ENCODE data around the gene AHCYL1. TPM values are rescaled to one million over a fixed set of nuclear protein-coding genes. Genes with fewer than 3 reads are reported as not detected.

The AHCYL1 gene
- total and polyA plus RNA-seq, 8 donors = 29.8 to 85.5 (median 50.1) TPM

DNA sequence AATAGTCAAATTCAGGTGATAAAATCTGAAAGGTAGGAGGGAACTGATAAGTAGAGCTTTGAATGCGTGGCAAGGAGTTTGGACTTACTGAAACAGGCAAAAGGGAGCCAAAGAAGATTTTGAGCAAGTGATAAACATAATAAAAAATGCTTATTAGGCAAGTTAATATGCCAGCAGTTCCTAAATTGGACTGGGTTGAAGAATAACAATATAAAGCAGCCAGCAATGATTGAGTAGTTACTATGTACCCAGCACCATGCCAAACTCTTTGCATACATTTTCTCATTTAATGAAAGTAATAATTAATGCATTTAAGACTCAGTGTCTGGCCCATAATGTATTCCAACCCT lies 23.8 kb upstream of the AHCYL1 start:
- Histone ChIP-seq H3K4me1 (peaks cover 0 to 24% (median 0%) of the 10 kb centered on the region in 3 donors), H3K4me3 (no peak overlapping the region), H3K36me3 (no peaks in the 10 kb centered on the region), H3K27ac (no peak overlapping the region), H3K9me3 (no peaks in the 10 kb centered on the region), H3K27me3 (no peaks in the 10 kb centered on the region)
- intact Hi-C loops (cut with DNase I) = no loop called here
- DNase-seq = no peak
- TF ChIP-seq, protein P1, sequence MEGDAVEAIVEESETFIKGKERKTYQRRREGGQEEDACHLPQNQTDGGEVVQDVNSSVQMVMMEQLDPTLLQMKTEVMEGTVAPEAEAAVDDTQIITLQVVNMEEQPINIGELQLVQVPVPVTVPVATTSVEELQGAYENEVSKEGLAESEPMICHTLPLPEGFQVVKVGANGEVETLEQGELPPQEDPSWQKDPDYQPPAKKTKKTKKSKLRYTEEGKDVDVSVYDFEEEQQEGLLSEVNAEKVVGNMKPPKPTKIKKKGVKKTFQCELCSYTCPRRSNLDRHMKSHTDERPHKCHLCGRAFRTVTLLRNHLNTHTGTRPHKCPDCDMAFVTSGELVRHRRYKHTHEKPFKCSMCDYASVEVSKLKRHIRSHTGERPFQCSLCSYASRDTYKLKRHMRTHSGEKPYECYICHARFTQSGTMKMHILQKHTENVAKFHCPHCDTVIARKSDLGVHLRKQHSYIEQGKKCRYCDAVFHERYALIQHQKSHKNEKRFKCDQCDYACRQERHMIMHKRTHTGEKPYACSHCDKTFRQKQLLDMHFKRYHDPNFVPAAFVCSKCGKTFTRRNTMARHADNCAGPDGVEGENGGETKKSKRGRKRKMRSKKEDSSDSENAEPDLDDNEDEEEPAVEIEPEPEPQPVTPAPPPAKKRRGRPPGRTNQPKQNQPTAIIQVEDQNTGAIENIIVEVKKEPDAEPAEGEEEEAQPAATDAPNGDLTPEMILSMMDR (IDR thresholded peaks at IDR 0.05) = no peak
- 56 to 60% methylated on average over 1 of the region's 1 CpG for WGBS, 2 donors
- no peak for ATAC-seq
- FAIRE-seq = no peak

DNA sequence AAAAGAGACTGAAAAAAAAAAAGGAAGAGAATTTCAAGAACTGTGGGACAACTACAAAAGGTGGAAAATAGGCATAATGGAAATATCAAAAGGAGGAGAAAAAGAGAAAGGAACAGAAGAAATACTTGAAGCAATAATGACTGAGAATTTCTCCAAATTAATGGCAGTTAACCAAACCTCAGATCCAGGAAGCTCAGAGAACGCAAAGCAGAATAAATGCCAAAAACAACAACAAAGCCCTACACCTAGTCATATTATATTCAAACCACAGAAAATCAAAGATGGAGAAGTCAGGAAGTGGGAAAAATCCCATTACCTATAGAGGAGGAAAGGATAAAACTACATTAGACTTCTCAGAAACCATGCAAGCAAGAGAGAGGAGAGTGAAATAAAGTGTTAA lies 20.7 kb upstream of the AHCYL1 start:
- intact Hi-C loops (cut with DNase I) = no loop called here
- Histone ChIP-seq H3K4me1 (peaks cover 0 to 24% (median 0%) of the 10 kb centered on the region in 3 donors), H3K27ac (no peak overlapping the region), H3K9me3 (no peaks in the 10 kb centered on the region), H3K36me3 (no peaks in the 10 kb centered on the region), H3K4me3 (no peak overlapping the region), H3K27me3 (no peaks in the 10 kb centered on the region)
- no peak for FAIRE-seq
- TF ChIP-seq, protein P1 (IDR thresholded peaks at IDR 0.05) = no peak
- WGBS, 2 donors = 82 to 84% methylated on average over 1 of the region's 1 CpG
- no peak for ATAC-seq
- DNase-seq = no peak

DNA sequence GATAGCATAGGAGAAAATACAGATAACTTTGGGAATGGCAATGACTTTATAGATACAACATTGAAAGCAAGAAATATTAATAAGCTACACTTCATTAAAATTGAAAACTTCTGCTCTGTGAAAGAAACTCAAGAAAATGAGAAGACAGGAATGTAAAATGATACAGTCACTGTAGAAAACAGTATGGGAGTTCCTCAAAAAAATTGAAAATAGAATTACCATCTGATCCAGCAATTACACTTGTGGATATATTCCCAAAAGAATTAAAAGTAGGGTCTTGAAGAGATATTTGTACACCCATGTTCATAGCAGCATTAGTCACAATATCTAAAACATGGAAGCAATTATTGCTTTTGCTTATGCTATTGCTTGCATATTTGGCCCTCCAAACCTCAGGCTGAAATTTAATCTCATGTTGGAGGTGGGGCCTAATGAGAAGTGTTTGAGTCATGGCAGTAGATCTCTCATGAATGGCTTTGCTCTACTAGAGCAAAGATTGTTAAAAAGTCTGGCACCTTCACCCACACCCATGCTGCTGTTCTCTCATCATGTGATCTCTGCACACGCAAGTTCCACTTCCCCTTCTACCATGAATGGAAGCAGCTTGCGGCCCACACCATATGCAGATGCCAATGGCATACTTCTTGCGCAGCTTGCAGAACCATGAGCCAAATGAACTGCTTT lies 15.3 kb upstream of the AHCYL1 start:
- H3K27ac ChIP-seq = no peak overlapping the region
- DNase-seq = no peak
- no peaks in the 10 kb centered on the region for H3K27me3 ChIP-seq
- H3K36me3 ChIP-seq = no peaks in the 10 kb centered on the region
- 91 to 97% methylated on average over 3 of the region's 3 CpGs for WGBS, 2 donors
- ATAC-seq = no peak
- intact Hi-C loops (cut with DNase I) = no loop called here
- no peaks in the 10 kb centered on the region for H3K4me1 ChIP-seq
- H3K4me3 ChIP-seq = no peak overlapping the region
- FAIRE-seq = no peak
- no peaks in the 10 kb centered on the region for H3K9me3 ChIP-seq
- TF ChIP-seq, protein P1 (IDR thresholded peaks at IDR 0.05) = no peak

DNA sequence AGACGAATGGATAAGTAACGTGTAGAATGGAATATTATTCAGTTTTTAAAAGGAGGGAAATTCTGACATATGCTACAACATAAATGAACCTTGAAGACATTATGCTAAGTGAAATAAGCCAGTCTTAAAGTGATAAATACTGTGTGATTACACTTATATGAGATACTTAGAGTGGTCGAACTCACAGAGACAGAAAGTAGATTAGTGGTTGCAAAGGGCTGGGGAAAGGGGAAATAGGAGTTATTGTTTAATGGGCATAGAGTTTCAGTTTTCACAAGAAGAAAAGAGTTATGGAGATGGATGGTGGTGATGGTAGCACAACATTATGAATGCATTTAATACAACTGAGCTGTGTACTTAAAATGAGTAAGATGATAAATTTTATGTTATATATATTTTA lies 14.7 kb upstream of the AHCYL1 start:
- no peaks in the 10 kb centered on the region for H3K36me3 ChIP-seq
- H3K27ac ChIP-seq = no peak overlapping the region
- H3K4me1 ChIP-seq = no peaks in the 10 kb centered on the region
- WGBS, 2 donors = 71 to 77% methylated on average over 3 of the region's 3 CpGs
- TF ChIP-seq, protein P1 (IDR thresholded peaks at IDR 0.05) = no peak
- ATAC-seq (no peak), DNase-seq (no peak), FAIRE-seq (no peak)
- no peak overlapping the region for H3K4me3 ChIP-seq
- intact Hi-C loops (cut with DNase I) = no loop called here
- H3K9me3 ChIP-seq = no peaks in the 10 kb centered on the region
- no peaks in the 10 kb centered on the region for H3K27me3 ChIP-seq

DNA sequence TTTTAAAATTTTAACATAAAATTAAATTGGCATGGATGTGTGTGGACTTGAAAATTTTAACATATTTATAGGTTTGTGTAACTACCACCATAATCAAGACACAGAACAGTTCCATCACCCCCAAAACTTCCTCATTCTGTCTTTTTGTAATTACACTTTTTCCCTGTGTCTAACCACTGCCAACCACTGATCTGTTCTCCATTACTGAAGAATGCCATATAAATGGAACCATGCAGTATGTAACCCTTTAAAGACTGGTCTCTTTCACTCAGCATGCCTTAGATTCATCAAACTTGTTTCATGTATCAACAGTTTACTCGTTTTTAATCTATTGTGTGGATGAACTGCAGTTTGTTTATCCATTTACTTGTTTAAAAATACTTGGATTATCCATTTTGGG lies 13.0 kb upstream of the AHCYL1 start:
- WGBS, 2 donors = 7 to 19% methylated on average over 1 of the region's 1 CpG
- FAIRE-seq (no peak), DNase-seq (no peak), ATAC-seq (no peak)
- Histone ChIP-seq H3K27me3 (no peaks in the 10 kb centered on the region), H3K27ac (no peak overlapping the region), H3K9me3 (no peaks in the 10 kb centered on the region), H3K4me3 (no peak overlapping the region), H3K4me1 (no peaks in the 10 kb centered on the region), H3K36me3 (no peaks in the 10 kb centered on the region)
- TF ChIP-seq, protein P1 (IDR thresholded peaks at IDR 0.05) = no peak
- intact Hi-C loops (cut with DNase I) = no loop called here
